Spleen (tissue), 11 donors: ENCODE measurements around the gene UGT2A2. TPM values are rescaled to one million over a fixed set of nuclear protein-coding genes. Genes with fewer than 3 reads are reported as not detected.
A peak's percentile ranks its signal among the peaks of the same experiment; 100 is the strongest.

Experiments
- DNase-seq: peaks from one replicate; pipeline ENCODE4 v3.0.0-alpha.2; 2020
- H3K27ac ChIP-seq, 8 donors: fragments of 200-600 bp; sonication (generic) in 7 of 8; 1 replicate in 4 of 8; 2 replicates in 4 of 8; pipeline versions ENCODE4 v1.5.0 to v1.8.0; 2016 to 2021; ENCODE audit warnings: inconsistent platforms in 4 of 8, mild to moderate bottlenecking in 4 of 8, moderate library complexity in 1 of 8
- H3K27me3 ChIP-seq, 7 donors: fragments of 200-600 bp; sonication (generic) in 6 of 7; replicated peaks in 1 of 7; 1 replicate in 4 of 7; 2 replicates in 3 of 7; pipeline versions ENCODE4 v1.5.0 to v1.8.0; 2016 to 2021; ENCODE audit warnings: inconsistent platforms in 3 of 7, mild to moderate bottlenecking in 1 of 7
- H3K36me3 ChIP-seq, 6 donors: fragments of 200-600 bp; sonication (generic) in 5 of 6; 1 replicate in 4 of 6; 2 replicates in 2 of 6; pipeline versions ENCODE4 v1.5.0 to v1.8.0; 2016 to 2021; ENCODE audit warnings: inconsistent platforms in 2 of 6
- H3K4me1 ChIP-seq, 6 donors: fragments of 200-600 bp; sonication (generic) in 5 of 6; 1 replicate in 3 of 6; 2 replicates in 3 of 6; pipeline versions ENCODE4 v1.5.0 to v1.8.0; 2016 to 2021; ENCODE audit warnings: inconsistent platforms in 3 of 6
- H3K4me3 ChIP-seq, 8 donors: fragments of 200-600 bp; sonication (generic) in 7 of 8; 1 replicate in 4 of 8; 2 replicates in 4 of 8; pipeline versions ENCODE4 v1.5.0 to v1.8.0; 2016 to 2021; ENCODE audit warnings: inconsistent platforms in 4 of 8, mild to moderate bottlenecking in 4 of 8, moderate library complexity in 2 of 8
- H3K9me3 ChIP-seq, 8 donors: fragments of 200-600 bp; sonication (generic) in 7 of 8; 1 replicate in 4 of 8; 2 replicates in 4 of 8; pipeline versions ENCODE4 v1.5.0 to v1.8.0; 2016 to 2021; ENCODE audit warnings: inconsistent platforms in 4 of 8
- POLR2A ChIP-seq, 3 donors: fragments of 450-650 bp; IDR thresholded peaks; one replicate each; pipeline ENCODE4 v1.5.1; 2017; ENCODE audit warnings: antibody characterized with exemption in 3 of 3, mild to moderate bottlenecking in 1 of 3
- POLR2AphosphoS5 ChIP-seq, 3 donors: sonication (generic); formaldehyde crosslinking; IDR thresholded peaks; one replicate each; pipeline ENCODE4 v1.5.1; 2017; ENCODE audit warnings: antibody characterized with exemption in 3 of 3
- WGBS, 5 donors: extraction: QIAGEN DNeasy Blood & Tissue Kit in 3 of 5; methylation state at CpG; one replicate each; pipeline versions ENCODE4 v1.1.5 to v1.1.7; 2013 to 2018; 5-methylcytosine and 5-hydroxymethylcytosine counted together
- intact Hi-C: fragments of 100-400 bp; cut with DNase I; formaldehyde crosslinking; loops from one replicate; pipeline ENCODE4 v1.15.0; 2023; ENCODE audit warnings: low total_unique reads
- polyA plus RNA-seq, 3 donors: library from polyadenylated mRNA; stranded (reverse); fragments of 200-250 nt; gene quantifications; one replicate each; pipeline ENCODE4 v1.2.1, GENCODE V29; 2013
- total RNA-seq, 7 donors: library from RNA; depleted of rRNA in 3 of 7; stranded (reverse); fragments of >200 nt in 3 of 7; fragmentation: NEBNext Ultra II Directional in 4 of 7; extraction: Animal tissue kit (Norgen Biotek cat#: 25700) in 4 of 7; gene quantifications; one replicate each; pipeline versions ENCODE4 v1.1.0 to v1.2.1, GENCODE V29; 2016 to 2021
- TF ChIP-seq, protein P1 (sequence below), 11 experiments: fragments of 200-600 bp in 7 of 11; fragments of 450-650 bp in 4 of 11; sonication (generic) in 4 of 11; IDR thresholded peaks in 8 of 11; conservative IDR thresholded peaks in 3 of 11; 1 replicate in 7 of 11; 2 replicates in 4 of 11; pipeline versions ENCODE4 v1.4.0 to v1.8.0; 2016 to 2021; ENCODE audit warnings: antibody characterized with exemption in 11 of 11, inconsistent platforms in 4 of 11, mild to moderate bottlenecking in 1 of 11
- donor health status: healthy with polysubstance abuse.
- donor health status: DM: no; HTN: no; CAD: no; lungs with moderate emphysema.
- donor health status: DM: no; HTN: no; CAD: no.
- donor health status: Bipolar disorder and iron deficiency.
- donor health status: healthy.
- donor health status: DM: no; HTN: no; CAD: no.
- donor health status: DM: yes; HTN: yes; CAD: no.

UGT2A2 gene
- total and polyA plus RNA-seq, 10 donors: not detected

DNA sequence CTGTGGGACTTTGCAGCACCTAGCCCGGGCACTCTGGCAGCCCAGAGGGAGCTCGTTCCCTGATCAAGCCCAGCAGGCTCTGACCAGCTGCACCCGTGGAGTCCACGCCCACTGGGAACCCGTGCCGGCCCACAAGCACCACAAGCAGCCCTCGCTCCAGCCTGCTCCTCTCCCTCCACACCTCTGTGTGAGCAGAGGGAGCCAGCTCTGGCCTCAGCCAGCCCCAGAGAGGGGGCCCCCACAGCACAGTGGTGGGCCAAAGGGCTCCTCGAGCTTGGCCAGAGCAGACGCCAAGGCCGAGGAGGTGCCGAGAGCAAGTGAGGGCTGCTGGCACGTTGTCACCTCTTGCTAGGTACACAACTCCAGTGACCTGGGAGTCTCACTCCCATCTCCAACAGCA, 18.7 kb upstream of the UGT2A2 start:
- TF ChIP-seq, protein P1, sequence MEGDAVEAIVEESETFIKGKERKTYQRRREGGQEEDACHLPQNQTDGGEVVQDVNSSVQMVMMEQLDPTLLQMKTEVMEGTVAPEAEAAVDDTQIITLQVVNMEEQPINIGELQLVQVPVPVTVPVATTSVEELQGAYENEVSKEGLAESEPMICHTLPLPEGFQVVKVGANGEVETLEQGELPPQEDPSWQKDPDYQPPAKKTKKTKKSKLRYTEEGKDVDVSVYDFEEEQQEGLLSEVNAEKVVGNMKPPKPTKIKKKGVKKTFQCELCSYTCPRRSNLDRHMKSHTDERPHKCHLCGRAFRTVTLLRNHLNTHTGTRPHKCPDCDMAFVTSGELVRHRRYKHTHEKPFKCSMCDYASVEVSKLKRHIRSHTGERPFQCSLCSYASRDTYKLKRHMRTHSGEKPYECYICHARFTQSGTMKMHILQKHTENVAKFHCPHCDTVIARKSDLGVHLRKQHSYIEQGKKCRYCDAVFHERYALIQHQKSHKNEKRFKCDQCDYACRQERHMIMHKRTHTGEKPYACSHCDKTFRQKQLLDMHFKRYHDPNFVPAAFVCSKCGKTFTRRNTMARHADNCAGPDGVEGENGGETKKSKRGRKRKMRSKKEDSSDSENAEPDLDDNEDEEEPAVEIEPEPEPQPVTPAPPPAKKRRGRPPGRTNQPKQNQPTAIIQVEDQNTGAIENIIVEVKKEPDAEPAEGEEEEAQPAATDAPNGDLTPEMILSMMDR (IDR thresholded peaks at IDR 0.05 in 8 of 11, conservative IDR thresholded peaks at IDR 0.05 in 3 of 11): no peak
- no peak for TF ChIP-seq POLR2A (IDR thresholded peaks at IDR 0.05)
- TF ChIP-seq POLR2AphosphoS5 (IDR thresholded peaks at IDR 0.05): no peak
- no peak overlapping the region for H3K4me3 ChIP-seq
- WGBS, 5 donors: 83 to 94% (median 86%) methylated on average over 9 to 12 of the region's 12 CpGs
- no peaks in the 10 kb centered on the region for H3K9me3 ChIP-seq
- peak; percentile 72 for DNase-seq
- H3K4me1 ChIP-seq: no peaks in the 10 kb centered on the region
- intact Hi-C loops: no loop called here
- H3K27me3 ChIP-seq: no peaks in the 10 kb centered on the region
- no peaks in the 10 kb centered on the region for H3K36me3 ChIP-seq
- no peak overlapping the region for H3K27ac ChIP-seq

DNA sequence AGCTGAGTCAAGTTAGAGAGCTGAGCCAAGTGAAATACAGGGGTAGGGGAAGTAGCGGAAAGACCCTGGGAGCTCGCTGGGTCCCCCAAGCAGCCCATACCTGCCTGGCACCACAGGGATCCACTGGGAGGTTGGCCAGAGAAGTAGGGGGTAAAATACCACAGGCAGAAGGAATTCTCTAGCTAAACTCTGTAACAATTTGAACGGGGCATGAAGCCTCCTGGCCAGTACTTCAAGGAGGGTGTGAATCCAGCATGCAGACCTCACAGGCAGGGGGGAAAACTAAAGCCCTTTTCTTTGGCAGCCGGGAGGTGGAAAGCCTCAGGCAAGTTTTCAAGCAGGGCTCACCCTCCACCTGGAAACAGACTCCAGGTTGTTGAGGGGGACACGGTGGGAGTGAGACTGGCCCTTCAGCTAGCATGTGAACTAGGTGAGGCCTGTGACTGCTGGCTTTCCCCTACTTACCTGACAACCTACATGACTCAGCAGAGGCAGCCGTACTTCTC, 17.3 kb upstream of the UGT2A2 start:
- no peak overlapping the region for H3K27ac ChIP-seq
- no peaks in the 10 kb centered on the region for H3K9me3 ChIP-seq
- H3K36me3 ChIP-seq: no peaks in the 10 kb centered on the region
- no peaks in the 10 kb centered on the region for H3K4me1 ChIP-seq
- 65 to 83% (median 77%) methylated on average over 5 to 6 of the region's 6 CpGs for WGBS, 5 donors
- no peak overlapping the region for H3K4me3 ChIP-seq
- no peaks in the 10 kb centered on the region for H3K27me3 ChIP-seq
- TF ChIP-seq, protein P1 (IDR thresholded peaks at IDR 0.05 in 8 of 11, conservative IDR thresholded peaks at IDR 0.05 in 3 of 11): no peak
- TF ChIP-seq POLR2A (IDR thresholded peaks at IDR 0.05): no peak
- TF ChIP-seq POLR2AphosphoS5 (IDR thresholded peaks at IDR 0.05): no peak
- DNase-seq: no peak
- intact Hi-C loops: no loop called here

DNA sequence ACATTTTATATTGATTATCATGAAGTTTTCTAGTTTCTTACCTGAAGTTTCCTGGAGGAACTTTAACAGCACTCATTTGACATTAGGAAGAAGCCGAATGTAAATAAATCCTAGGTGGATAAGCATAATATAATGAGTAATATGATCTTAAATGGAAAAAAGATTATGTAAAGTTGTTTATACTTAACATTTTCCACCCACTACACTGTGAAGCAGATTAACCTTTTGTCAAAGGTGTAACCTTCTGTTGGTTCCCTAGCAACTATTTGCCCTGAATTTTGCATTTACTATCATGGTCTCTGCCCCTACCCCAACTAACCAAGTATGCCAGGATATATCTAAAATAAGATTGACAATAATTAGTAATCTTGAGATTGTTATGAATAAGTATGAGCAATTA, 13.7 kb upstream of the UGT2A2 start, which contains the start of gene UGT2A1:
UGT2A1 (minus strand) TSS at position 101 of the 400 bp plus-strand sequence. CDS start 5,603 bp downstream, outside the sequence.
- intact Hi-C loops: no loop called here
- TF ChIP-seq POLR2AphosphoS5 (IDR thresholded peaks at IDR 0.05): no peak
- TF ChIP-seq, protein P1 (IDR thresholded peaks at IDR 0.05 in 8 of 11, conservative IDR thresholded peaks at IDR 0.05 in 3 of 11): no peak
- TF ChIP-seq POLR2A (IDR thresholded peaks at IDR 0.05): no peak
- no peaks in the 10 kb centered on the region for H3K9me3 ChIP-seq
- no peak within 1 kb of the TSS for H3K4me3 ChIP-seq
- H3K36me3 ChIP-seq: no peaks in the 10 kb centered on the region
- H3K4me1 ChIP-seq: no peaks in the 10 kb centered on the region
- no peak for DNase-seq
- no peaks in the 10 kb centered on the region for H3K27me3 ChIP-seq
- 76 to 92% (median 85%) methylated on average over 1 of the region's 1 CpG for WGBS, 5 donors
- no peak within 1 kb of the TSS for H3K27ac ChIP-seq

DNA sequence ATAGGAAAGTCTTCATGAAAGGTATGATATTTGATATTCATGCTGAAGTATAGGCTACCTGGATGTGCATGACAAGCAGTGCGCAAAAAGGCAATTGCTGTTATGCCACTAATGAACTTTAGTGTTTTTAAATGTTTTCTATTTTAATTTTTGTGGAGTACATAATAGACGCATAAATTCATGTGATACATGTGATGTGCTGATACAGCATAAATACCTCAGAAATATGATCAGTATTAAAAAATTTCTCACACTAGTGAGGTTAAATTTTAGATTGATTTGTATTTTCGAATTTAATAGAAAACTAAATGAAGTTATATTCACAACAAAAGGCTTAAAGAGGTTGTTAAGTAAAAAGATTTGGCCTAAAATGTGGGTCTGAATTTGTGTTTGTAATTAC, 11.4 kb upstream of the UGT2A2 start:
- H3K27me3 ChIP-seq: no peaks in the 10 kb centered on the region
- H3K9me3 ChIP-seq: no peaks in the 10 kb centered on the region
- intact Hi-C loops: no loop called here
- WGBS, 5 donors: 52 to 91% (median 73%) methylated on average over 3 of the region's 3 CpGs
- DNase-seq: no peak
- no peak overlapping the region for H3K27ac ChIP-seq
- no peaks in the 10 kb centered on the region for H3K4me1 ChIP-seq
- H3K36me3 ChIP-seq: no peaks in the 10 kb centered on the region
- TF ChIP-seq POLR2A (IDR thresholded peaks at IDR 0.05) (no peak), POLR2AphosphoS5 (IDR thresholded peaks at IDR 0.05) (no peak)
- TF ChIP-seq, protein P1 (IDR thresholded peaks at IDR 0.05 in 8 of 11, conservative IDR thresholded peaks at IDR 0.05 in 3 of 11): no peak
- no peak overlapping the region for H3K4me3 ChIP-seq
